ENCODE results near the gene SLC5A11. TPM values are rescaled to one million over a fixed set of nuclear protein-coding genes. Genes with fewer than 3 reads are reported as not detected.

Gene SLC5A11
- total RNA-seq, 1 experiment from 2014 or later: not detected

DNA sequence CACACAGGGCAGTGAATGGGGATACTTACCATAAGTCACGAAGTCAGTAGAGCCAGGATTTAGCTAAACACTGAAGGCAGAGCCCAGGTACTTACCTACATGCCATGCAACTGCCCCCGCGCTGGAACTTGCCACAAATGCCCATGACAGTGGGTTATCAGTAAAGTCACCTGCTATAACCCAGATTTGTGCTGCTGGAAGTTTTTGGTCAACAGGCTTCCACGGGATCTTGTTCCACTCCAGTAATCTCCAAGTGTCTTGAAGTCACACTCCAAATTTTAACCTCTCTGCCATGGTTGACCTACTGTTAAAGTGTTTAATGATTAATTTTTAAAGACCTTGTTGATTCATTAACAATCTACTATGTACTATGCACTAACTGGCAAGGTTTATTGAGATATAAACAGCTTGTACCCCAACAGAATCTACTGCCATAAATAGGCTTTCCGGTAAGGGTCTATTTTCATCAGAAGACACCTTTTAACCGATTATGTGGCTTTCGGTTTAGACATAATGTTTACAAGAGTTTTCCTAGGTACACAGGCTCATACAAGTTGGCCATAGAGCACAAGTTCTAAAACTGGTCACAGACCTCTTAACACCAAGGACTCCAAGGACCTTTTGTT is 6.3 kb upstream of the SLC5A11 start:
- DNase-seq (ENCODE audit: low spot score) (no peak), ATAC-seq (no peak)
- TF ChIP-seq ERG (CRISPR knock-in tag; IDR thresholded peaks at IDR 0.05) (no peak), HMGA2 (CRISPR knock-in tag; IDR thresholded peaks at IDR 0.05) (no peak), CREM (CRISPR knock-in tag; IDR thresholded peaks at IDR 0.05) (no peak), RELA (CRISPR knock-in tag; IDR thresholded peaks at IDR 0.05; ENCODE audit: borderline replicate concordance) (no peak), ZBTB43 (CRISPR knock-in tag; IDR thresholded peaks at IDR 0.05) (no peak), ATF3 (CRISPR knock-in tag; conservative IDR thresholded peaks at IDR 0.05) (no peak), ZNF416 (CRISPR knock-in tag; IDR thresholded peaks at IDR 0.05) (no peak), USF2 (CRISPR knock-in tag; IDR thresholded peaks at IDR 0.05) (no peak), NR2C2 (CRISPR knock-in tag; IDR thresholded peaks at IDR 0.05) (no peak), GRHL2 (CRISPR knock-in tag; IDR thresholded peaks at IDR 0.05; ENCODE audit: insufficient replicate concordance, severe bottlenecking) (no peak), SMAD3 (CRISPR knock-in tag; IDR thresholded peaks at IDR 0.05; ENCODE audit: borderline replicate concordance) (no peak), MAX (CRISPR knock-in tag; IDR thresholded peaks at IDR 0.05) (no peak)
- TF ChIP-seq, protein P1, sequence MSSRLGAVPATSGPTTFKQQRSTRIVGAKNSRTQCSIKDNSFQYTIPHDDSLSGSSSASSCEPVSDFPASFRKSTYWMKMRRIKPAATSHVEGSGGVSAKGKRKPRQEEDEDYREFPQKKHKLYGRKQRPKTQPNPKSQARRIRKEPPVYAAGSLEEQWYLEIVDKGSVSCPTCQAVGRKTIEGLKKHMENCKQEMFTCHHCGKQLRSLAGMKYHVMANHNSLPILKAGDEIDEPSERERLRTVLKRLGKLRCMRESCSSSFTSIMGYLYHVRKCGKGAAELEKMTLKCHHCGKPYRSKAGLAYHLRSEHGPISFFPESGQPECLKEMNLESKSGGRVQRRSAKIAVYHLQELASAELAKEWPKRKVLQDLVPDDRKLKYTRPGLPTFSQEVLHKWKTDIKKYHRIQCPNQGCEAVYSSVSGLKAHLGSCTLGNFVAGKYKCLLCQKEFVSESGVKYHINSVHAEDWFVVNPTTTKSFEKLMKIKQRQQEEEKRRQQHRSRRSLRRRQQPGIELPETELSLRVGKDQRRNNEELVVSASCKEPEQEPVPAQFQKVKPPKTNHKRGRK (CRISPR knock-in tag; IDR thresholded peaks at IDR 0.05; ENCODE audit: borderline replicate concordance): no peak
- Mint-ChIP-seq H3K4me1 (no peaks in the 10 kb centered on the region), H3K4me3 (no peak overlapping the region), H3K27ac (no peak overlapping the region), H3K36me3 (no peaks in the 10 kb centered on the region), H3K27me3 (ENCODE audit: low read depth) (no peaks in the 10 kb centered on the region), H3K9me3 (no peaks in the 10 kb centered on the region)
- ChIA-PET POLR2A (no interaction called here), CTCF (no interaction called here)

GRCh38 chr16:24841291-24841690 is 4.5 kb upstream of the SLC5A11 start:
- no peak overlapping the region for H3K4me3 Mint-ChIP-seq
- H3K9me3 Mint-ChIP-seq: no peaks in the 10 kb centered on the region
- no peaks in the 10 kb centered on the region for H3K27me3 Mint-ChIP-seq (ENCODE audit: low read depth)
- ATAC-seq (no peak), DNase-seq (ENCODE audit: low spot score) (no peak)
- H3K27ac Mint-ChIP-seq: no peak overlapping the region
- CTCF ChIA-PET: no interaction called here
- H3K36me3 Mint-ChIP-seq: no peaks in the 10 kb centered on the region
- POLR2A ChIA-PET: interaction anchor here (0.7 kb wide), 1 partner anchor 1460 kb away, joined by 3 read pairs; no protein-coding TSS in a partner anchor
- H3K4me1 Mint-ChIP-seq: no peaks in the 10 kb centered on the region
- TF ChIP-seq ARID4B (CRISPR knock-in tag; IDR thresholded peaks at IDR 0.05; ENCODE audit: borderline replicate concordance) (no peak), E2F5 (CRISPR knock-in tag; IDR thresholded peaks at IDR 0.05) (no peak), ZNF138 (CRISPR knock-in tag; conservative IDR thresholded peaks at IDR 0.05) (no peak), USF2 (CRISPR knock-in tag; IDR thresholded peaks at IDR 0.05) (no peak), ESRRA (CRISPR knock-in tag; IDR thresholded peaks at IDR 0.05; ENCODE audit: borderline replicate concordance) (no peak)
- TF ChIP-seq, protein P2, sequence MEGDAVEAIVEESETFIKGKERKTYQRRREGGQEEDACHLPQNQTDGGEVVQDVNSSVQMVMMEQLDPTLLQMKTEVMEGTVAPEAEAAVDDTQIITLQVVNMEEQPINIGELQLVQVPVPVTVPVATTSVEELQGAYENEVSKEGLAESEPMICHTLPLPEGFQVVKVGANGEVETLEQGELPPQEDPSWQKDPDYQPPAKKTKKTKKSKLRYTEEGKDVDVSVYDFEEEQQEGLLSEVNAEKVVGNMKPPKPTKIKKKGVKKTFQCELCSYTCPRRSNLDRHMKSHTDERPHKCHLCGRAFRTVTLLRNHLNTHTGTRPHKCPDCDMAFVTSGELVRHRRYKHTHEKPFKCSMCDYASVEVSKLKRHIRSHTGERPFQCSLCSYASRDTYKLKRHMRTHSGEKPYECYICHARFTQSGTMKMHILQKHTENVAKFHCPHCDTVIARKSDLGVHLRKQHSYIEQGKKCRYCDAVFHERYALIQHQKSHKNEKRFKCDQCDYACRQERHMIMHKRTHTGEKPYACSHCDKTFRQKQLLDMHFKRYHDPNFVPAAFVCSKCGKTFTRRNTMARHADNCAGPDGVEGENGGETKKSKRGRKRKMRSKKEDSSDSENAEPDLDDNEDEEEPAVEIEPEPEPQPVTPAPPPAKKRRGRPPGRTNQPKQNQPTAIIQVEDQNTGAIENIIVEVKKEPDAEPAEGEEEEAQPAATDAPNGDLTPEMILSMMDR (IDR thresholded peaks at IDR 0.05): no peak

Data from WTC11 (cell line).